ENCODE results near the gene FAM25C.
"Not testable (repeated sequence)": the region's sequence is repeated elsewhere in the genome, so short reads cannot be mapped to it uniquely, and the experiment has no call there.

Gene FAM25C

GRCh38 chr10:47947424-47947823, 52.2 kb downstream of the FAM25C start:
- DNase-seq = not testable (repeated sequence)
